HG03378 (cell line): ENCODE results near the gene SLC7A8.
A peak's percentile ranks its signal among the peaks of the same experiment; 100 is the strongest.

Experiments used
- ATAC-seq: cut with Tn5 transposase; IDR thresholded peaks from one replicate; pipeline ENCODE4 v1.9.1; 2021; ENCODE audit warnings: mild to moderate bottlenecking, moderate library complexity; ENCODE audit not compliant: unreplicated experiment

Gene SLC7A8

GRCh38 chr14:23136566-23137133, 46.8 kb downstream of the SLC7A8 start:
- no peak for ATAC-seq

GRCh38 chr14:23132970-23133369, 50.5 kb downstream of the SLC7A8 start:
- no peak for ATAC-seq

GRCh38 chr14:23131482-23131881, 52.0 kb downstream of the SLC7A8 start:
- ATAC-seq = no peak

DNA sequence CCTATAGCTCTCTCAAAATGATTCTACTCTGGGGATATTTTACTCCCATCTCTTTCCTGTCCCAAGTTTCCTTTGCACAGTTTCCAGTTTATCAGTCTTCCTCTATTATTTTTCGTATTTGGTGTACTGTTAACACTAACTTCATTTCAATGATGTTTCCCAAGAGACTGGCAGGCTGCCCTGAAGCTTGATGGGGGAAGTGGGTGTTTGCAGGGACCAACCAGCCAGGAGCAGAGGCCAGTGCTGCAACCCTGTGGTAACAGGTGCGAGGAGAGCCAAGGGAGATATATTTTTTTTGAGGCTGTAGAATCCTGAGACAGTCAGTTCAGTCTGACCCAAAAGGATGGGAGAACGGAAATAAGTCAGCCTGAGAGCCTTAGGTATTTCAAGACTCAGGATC, 52.6 kb downstream of the SLC7A8 start:
- no peak for ATAC-seq

DNA sequence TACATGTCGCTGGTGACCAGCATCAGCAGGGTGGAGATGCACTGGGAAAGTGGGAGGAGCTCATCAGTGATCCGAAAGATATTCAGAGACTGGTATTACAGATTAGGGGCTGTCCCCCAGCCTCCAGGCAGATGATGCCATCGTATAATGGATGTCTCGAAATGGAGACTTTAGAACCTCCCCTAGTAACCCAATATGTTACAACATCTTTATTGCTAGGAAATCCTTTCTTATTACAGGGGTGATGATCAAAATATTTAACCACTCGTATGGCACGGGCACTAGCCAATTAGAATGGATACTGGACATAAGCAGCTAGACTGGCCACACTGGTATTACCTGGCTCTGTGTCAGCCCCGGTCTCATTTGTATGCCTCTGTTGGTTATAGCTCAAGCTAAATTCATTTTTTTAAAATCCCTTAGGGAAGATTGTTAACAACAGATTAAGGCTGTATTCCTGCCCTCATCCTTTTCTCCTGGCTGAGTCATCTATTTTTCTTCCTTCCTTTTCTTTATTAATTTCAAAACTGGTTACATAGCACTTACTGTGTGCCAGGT, 53.6 kb downstream of the SLC7A8 start:
- no peak for ATAC-seq

DNA sequence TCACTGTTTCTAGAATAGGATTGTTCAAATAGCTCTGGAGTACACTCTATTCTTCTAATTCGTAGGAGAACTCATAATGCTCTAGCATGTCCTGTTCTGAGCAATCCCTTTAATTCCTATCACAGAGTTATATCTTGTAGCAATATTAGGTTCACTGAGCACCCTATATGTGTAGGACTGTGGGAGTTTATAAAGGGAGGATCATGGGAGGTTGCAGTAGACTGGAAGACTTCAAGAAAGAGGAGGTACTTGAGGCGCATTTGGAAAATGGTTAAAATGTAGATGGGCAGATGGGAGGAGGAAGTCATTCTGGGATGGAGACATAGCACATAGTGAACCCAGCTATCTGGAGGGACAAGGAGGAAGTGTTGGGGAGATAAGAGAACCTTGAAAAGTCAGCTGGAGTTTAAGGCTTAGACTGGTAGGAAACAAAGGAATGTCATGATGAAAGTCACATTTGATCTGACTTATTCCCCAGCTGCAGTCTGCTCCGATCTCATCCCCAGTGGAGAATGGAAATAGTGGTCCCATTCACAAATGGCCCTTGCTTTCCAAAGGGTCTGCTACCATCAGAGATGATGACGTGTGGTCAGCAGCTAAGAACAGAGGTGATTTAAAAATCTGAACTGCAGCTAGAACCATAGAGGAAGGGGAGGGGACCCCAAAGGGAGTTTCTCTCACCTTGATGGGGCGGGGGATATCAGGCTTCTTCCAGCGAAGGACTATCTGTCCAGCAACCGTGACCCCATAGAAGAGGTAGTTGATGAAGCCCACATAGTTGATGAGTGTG, 54.3 kb downstream of the SLC7A8 start:
- ATAC-seq = no peak

DNA sequence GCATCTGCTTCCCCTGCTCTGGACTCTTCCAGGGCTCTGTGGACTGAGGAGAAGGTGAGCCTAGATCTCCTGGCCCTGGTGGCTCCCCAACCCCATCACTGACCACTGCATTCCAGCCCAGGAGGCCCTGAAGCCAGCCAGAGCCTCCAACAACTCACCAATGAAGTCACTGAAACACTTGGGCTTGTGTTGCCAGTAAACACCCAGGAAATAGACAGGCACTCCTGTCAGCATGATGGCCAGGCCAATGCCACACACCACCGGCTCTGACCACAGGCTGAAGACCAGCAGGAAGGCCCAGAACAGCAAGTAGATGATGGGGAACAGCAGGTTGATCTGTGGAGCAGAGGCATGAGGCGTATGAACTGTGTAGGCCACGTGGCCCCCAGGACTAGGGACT, 55.6 kb downstream of the SLC7A8 start:
- no peak for ATAC-seq

GRCh38 chr14:23126548-23127278, 56.7 kb downstream of the SLC7A8 start:
- ATAC-seq = no peak

- no peak for ATAC-seq
These were observed 57.4 kb downstream of the SLC7A8 start for GRCh38 chr14:23125933-23126524.

GRCh38 chr14:23125011-23125410, 58.4 kb downstream of the SLC7A8 start:
- ATAC-seq = no peak

GRCh38 chr14:23124337-23124954, 59.0 kb downstream of the SLC7A8 start:
- no peak for ATAC-seq

DNA sequence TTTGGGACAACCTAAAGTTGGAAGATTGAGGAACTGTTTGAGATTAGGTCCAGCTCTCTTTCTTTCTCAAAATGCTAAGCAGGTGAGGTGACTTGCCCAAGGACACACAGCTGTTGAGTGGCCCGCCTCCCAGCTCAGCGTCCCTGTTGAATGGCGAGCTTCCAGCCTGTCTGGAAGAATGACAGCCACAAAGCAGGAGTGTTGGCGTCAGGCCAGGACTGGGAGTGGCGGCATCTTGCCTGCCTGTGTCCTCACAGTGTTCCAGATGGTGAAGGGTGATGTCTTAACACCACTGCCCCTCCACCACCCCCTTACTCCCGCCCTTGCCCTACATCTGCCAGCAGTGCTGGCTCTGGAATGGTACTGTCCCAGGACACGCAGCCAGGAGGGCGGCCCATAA, 60.0 kb downstream of the SLC7A8 start:
- ATAC-seq = no peak

DNA sequence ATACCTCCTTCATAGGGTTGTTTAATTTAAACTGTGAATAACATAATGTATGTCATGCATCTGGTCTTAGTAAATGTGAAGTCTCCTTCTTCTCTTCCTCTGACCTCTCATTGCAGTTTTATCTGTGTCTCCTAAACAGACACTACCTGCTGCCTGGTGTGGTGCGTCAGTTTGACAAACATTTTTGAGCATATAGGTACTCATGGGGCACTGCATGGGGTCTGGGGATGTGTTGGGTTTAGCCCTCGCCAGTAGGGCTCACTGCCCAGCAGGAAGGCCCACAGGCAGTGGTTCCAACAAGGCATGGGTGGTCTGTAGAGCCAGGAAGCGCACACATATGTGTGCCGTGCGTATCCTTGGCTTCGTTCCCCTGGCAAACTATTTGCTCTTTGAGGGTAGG, 61.4 kb downstream of the SLC7A8 start:
- ATAC-seq = no peak

DNA sequence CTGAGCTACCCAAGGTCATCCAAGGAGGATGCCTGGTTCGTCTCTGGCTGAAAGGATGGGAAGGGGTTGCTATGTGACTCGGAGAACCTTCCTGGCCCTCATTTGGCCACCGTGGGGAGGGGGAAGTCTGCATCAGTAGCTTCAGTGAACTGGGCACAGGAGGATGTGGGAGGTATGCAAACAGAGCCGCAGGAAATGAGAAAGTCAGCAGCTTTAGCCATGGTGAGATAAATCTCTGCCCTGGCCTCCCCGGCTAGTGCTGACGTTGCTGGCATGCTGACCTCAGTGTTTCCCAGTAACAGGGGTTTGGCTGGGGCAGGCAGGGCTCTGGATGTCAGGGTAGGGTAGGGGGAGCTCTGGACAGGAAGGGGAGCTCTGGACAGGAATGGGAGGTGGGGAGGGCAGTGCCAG, 62.1 kb downstream of the SLC7A8 start:
- peak; percentile 48 for ATAC-seq

GRCh38 chr14:23120541-23121251, 62.8 kb downstream of the SLC7A8 start:
- peak; percentile 61 for ATAC-seq

- no peak for ATAC-seq
These were observed 63.8 kb downstream of the SLC7A8 start for GRCh38 chr14:23119363-23120327.

GRCh38 chr14:23118506-23119362, 64.7 kb downstream of the SLC7A8 start, which contains the start of gene CEBPE:
Gene CEBPE (minus strand): TSS chr14:23119255. CDS start chr14:23119091, 164 bp downstream.
- no peak for ATAC-seq
